Activated naive CD4-positive, alpha-beta T cell treated with anti-CD3 and anti-CD28 coated beads, Interleukin-2, amount 50 U/mL, for 24 hours (primary cell): Measurements from ENCODE around the gene PTPRD.

Experiments used
- H3K27ac Mint-ChIP-seq: one replicate; pipeline ENCODE4 v1.8.0; 2021; ENCODE audit warnings: mild to moderate bottlenecking, mixed read lengths
- H3K27me3 Mint-ChIP-seq: one replicate; pipeline ENCODE4 v1.8.0; 2021; ENCODE audit warnings: mixed read lengths
- H3K36me3 Mint-ChIP-seq: one replicate; pipeline ENCODE4 v1.8.0; 2021; ENCODE audit warnings: mixed read lengths
- H3K4me1 Mint-ChIP-seq: one replicate; pipeline ENCODE4 v1.8.0; 2021; ENCODE audit warnings: mixed read lengths
- H3K4me3 Mint-ChIP-seq: one replicate; pipeline ENCODE4 v1.8.0; 2021; ENCODE audit warnings: mild to moderate bottlenecking, mixed read lengths
- H3K9me3 Mint-ChIP-seq: one replicate; pipeline ENCODE4 v1.8.0; 2021; ENCODE audit warnings: mixed read lengths

The PTPRD gene

DNA sequence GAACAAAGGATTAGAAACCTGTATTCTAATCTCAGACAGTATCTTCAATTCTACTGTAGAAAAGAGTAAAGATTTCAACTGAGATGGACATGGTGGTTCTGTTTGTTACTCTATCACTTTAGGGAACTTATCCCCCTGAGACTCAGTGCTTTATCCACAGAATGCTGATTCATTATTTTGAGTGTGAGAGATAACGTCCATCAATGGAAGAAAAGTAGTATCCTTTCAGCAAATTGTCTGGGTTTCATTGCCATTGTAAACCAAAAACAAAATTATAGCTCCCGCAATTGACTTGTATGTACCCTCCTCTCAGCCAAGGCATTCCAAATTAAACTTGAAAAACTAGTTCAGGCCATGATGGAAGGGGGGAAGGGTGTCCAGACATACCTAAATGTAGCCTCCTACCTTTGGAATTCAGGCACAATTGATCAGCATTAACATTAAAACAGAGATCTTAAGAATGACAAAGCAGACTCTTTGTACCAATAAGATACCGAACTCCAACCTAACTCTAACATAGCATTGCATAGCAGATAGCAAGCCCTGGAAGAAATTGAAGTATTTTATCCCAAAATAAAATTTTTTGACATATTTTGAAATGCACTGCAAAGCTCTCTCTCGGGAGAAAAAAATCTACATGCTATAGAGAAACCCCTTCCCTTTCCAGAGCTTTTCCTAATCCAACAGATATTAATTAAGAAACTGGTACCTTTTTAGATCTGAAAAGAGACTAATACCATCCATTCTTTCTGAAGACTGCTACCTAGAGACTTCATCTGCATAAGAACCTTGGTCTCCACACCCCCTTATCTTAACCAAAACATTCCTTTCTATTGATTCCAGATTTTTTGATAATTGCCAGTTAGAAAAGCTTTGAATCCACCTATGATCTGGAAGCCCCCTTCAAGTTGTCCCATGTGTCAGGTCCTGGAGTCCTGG is 1055.7 kb downstream of the PTPRD start:
- no peaks in the 10 kb centered on the region for H3K27me3 Mint-ChIP-seq
- H3K36me3 Mint-ChIP-seq, result no peaks in the 10 kb centered on the region
- H3K4me1 Mint-ChIP-seq, result no peaks in the 10 kb centered on the region
- H3K9me3 Mint-ChIP-seq, result peaks cover 7% of the 10 kb centered on the region
- H3K27ac Mint-ChIP-seq, result no peak overlapping the region
- no peak overlapping the region for H3K4me3 Mint-ChIP-seq

DNA sequence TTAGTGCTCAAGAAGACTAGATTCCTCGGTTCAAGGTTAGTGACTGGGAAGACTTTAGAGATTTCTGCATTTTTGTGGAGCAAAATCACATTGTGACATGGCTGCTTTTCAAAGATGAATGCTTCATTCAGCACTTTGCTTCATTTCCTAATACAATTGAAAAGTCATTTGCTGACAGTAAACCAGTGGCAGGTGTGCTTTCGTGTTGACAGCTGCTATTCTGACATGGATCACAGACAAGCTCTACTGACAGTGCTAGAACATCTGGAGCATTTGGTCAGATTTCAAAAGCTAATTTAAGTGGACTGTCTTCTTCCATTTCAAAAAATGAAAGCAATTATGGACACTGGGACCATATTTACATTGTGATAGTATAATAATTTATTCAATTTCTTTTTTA is 1060.1 kb downstream of the PTPRD start:
- Mint-ChIP-seq H3K9me3 (no peaks in the 10 kb centered on the region), H3K36me3 (no peaks in the 10 kb centered on the region), H3K4me1 (no peaks in the 10 kb centered on the region), H3K27ac (no peak overlapping the region), H3K4me3 (no peak overlapping the region), H3K27me3 (no peaks in the 10 kb centered on the region)

DNA sequence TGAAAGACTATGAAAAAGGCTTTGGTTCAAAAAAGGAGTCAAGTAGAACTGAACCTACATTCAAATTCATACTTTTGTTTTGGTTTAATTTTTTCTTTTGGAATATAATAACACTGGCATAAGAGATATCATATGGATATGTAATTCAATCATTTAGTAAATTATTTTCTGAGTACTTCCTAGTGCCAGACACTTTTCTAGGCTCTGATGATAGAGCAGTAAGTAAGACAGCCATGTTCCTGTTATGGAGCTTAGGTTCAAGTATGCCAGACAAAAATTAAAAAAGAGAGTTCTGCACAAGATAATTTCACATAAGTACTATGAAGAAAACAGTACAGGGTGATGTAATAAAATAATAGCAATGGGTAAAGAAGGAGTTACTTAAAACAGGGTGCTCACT is 1074.0 kb downstream of the PTPRD start:
- Mint-ChIP-seq H3K4me1 (no peaks in the 10 kb centered on the region), H3K27ac (no peak overlapping the region), H3K27me3 (no peaks in the 10 kb centered on the region), H3K36me3 (no peaks in the 10 kb centered on the region), H3K9me3 (peaks cover 7% of the 10 kb centered on the region), H3K4me3 (no peak overlapping the region)

DNA sequence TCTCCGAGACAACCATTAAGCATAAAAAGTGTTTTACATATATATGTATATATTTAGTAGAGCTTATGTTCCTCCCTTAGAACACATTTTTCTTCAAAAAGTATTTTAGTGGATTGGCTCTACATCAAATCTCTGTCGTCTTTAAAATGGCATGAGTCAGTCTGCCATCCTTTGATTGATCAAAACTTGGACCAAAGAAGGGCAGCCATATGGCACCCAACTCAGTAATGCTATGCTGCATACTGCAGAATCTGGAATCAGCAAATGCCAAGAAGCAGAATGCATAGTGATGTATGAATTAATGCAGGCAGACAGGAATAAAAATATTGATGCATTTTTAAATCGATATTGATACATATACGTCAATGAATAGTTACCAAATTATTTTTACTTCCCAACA is 1074.4 kb downstream of the PTPRD start:
- Mint-ChIP-seq H3K4me3 (no peak overlapping the region), H3K9me3 (peaks cover 7% of the 10 kb centered on the region), H3K27me3 (no peaks in the 10 kb centered on the region), H3K36me3 (no peaks in the 10 kb centered on the region), H3K4me1 (no peaks in the 10 kb centered on the region), H3K27ac (no peak overlapping the region)

DNA sequence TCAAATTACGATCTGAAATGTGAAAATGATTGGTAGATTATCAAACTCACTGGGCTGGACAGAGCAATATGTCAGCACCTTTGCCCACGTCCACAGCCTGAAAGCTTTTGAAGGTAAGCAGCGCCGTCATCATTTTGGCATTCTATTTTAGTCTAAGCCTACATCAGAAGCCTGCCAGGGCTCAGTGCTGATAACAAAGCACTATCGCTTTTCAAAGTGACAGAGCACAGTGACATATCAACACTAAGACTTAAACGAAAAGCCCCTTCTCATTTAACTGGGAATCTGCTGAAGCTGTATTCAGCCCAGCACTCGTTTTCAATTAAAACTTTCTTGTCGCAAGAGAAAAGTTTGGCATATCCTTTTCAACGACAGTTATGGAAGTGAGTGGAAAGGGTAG is 1076.3 kb downstream of the PTPRD start:
- H3K27me3 Mint-ChIP-seq, result no peaks in the 10 kb centered on the region
- no peak overlapping the region for H3K27ac Mint-ChIP-seq
- H3K9me3 Mint-ChIP-seq, result peaks cover 2% of the 10 kb centered on the region
- H3K4me3 Mint-ChIP-seq, result no peak overlapping the region
- H3K4me1 Mint-ChIP-seq, result no peaks in the 10 kb centered on the region
- H3K36me3 Mint-ChIP-seq, result no peaks in the 10 kb centered on the region

DNA sequence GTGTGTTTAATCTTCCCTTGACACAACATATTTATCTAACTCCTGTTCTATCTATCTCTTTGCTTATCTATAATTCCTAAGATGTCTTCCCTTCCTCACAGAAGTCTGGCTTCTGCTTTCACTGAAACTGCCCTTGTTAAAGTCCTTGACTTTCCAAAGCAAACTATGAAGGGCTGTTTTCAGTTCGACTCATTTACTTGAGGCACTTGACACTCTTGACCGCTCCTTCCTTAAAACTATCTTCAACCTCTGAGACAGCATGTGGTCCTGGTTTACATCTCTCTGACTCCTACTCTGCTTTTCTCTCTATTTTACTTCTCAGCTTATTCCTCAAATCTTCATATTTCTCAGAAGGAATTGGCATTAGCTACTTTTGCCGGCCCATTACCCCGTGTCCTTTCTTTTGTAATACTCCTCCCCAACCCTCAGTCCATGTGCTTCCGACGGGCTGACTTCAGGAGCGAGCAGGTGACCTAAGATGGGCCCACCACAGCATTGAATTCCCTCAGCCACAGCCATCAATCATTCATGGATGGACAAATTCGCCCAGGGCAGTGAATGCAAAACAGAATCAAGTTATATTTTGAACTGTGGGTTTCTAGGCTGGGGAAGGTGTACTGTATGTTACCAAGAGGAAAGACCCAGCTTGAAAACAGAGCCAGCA is 1089.2 kb downstream of the PTPRD start:
- Mint-ChIP-seq H3K4me1 (no peaks in the 10 kb centered on the region), H3K27me3 (no peaks in the 10 kb centered on the region), H3K4me3 (no peak overlapping the region), H3K9me3 (peaks cover 4% of the 10 kb centered on the region), H3K27ac (no peak overlapping the region), H3K36me3 (no peaks in the 10 kb centered on the region)

DNA sequence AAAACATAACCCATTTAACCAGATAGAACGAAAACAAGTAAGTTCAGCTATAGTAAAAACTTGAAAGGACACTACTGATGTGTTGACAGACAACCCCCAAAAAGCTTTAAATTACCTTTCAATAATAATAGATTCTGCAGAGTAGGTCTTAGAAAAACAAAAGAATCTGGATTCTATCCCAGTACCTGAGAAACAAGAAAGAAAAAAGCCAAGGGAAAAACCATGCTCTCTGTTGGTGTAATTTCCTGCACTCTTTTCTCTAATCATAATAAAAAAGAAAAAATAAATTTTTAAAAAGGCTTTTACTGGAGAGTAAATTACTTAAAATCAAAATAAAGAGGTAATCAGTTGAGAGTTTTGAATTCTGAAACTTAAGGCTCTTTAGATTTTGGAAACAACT is 1090.4 kb downstream of the PTPRD start:
- Mint-ChIP-seq H3K4me1 (no peaks in the 10 kb centered on the region), H3K9me3 (peaks cover 4% of the 10 kb centered on the region), H3K4me3 (no peak overlapping the region), H3K27me3 (no peaks in the 10 kb centered on the region), H3K27ac (no peak overlapping the region), H3K36me3 (no peaks in the 10 kb centered on the region)

DNA sequence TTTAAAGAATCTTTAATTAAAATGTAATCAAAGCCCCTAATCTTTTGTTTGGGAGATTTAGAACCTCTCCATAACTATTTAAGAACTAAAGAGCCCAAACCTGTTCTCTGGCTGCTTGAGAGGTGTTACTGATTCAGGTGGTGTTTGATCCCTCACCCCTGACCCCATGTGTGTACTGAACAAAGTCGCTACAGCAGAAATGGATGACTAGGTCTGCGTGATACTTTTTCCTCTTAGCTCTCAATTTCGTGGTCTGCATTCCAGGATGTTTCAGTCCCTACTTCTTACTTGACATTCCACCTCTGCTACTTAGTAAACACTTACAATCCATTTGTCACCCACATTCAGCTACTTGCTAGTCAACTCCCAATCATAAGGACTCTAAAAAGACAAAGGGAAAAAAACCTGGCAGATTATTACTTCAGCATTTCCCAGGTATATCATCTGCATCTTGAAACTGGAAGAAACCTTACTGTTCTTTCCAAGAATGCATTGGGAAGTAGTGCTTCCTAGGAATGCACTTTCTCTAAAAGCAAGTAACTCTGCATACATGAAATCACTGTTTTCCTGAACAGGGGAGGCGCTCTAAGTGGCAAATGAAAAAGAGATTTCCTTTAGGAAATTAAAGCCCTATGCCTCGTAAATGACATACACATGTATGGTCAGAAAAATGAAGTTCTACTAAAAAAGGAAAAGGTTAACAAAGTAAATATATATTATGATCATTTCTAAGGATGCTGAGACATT is 1091.6 kb downstream of the PTPRD start:
- H3K4me3 Mint-ChIP-seq, result no peak overlapping the region
- H3K9me3 Mint-ChIP-seq, result peaks cover 4% of the 10 kb centered on the region
- H3K27me3 Mint-ChIP-seq, result no peaks in the 10 kb centered on the region
- no peak overlapping the region for H3K27ac Mint-ChIP-seq
- no peaks in the 10 kb centered on the region for H3K36me3 Mint-ChIP-seq
- H3K4me1 Mint-ChIP-seq, result no peaks in the 10 kb centered on the region

DNA sequence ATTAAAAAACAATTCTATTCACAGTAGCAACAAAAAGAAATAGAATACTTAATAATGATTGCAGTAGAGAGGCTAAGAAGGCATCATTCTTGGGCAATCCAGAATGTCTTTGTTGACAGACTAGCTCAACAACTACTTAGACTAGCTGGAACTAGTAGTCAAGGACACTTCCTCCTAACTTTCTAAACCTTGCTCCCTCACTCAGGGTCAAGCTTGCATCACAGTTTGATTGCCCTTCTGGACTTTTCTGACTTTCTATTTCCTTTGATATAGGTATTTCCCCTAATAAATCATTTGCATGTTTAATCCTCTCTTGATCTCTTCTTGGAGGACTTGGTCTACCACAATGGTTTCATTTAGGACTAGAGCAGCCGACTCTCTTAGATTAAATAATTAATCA is 1107.9 kb downstream of the PTPRD start:
- Mint-ChIP-seq H3K4me3 (no peak overlapping the region), H3K9me3 (peaks cover 5% of the 10 kb centered on the region), H3K27ac (no peak overlapping the region), H3K27me3 (no peaks in the 10 kb centered on the region), H3K36me3 (no peaks in the 10 kb centered on the region), H3K4me1 (no peaks in the 10 kb centered on the region)

DNA sequence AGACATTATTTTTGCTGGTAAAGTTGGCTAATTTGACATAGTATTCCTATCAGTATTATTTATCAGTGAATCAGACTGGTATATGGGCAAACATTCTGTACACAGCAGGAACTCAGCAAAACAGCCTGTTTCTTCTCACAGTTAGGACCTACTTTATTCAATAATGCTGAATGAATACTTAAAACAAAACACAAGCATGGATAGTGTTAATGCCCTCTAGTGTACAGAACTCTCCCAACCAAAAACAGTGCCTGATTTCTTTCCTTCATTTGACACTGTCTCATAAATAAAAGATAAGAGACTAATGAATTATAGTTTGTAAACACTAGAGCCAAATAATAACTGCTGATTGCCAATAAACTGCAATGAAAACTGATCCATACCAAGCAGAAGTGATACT is 1113.3 kb downstream of the PTPRD start:
- Mint-ChIP-seq H3K4me3 (no peak overlapping the region), H3K27ac (no peak overlapping the region), H3K36me3 (no peaks in the 10 kb centered on the region), H3K27me3 (no peaks in the 10 kb centered on the region), H3K4me1 (no peaks in the 10 kb centered on the region), H3K9me3 (peaks cover 5% of the 10 kb centered on the region)

DNA sequence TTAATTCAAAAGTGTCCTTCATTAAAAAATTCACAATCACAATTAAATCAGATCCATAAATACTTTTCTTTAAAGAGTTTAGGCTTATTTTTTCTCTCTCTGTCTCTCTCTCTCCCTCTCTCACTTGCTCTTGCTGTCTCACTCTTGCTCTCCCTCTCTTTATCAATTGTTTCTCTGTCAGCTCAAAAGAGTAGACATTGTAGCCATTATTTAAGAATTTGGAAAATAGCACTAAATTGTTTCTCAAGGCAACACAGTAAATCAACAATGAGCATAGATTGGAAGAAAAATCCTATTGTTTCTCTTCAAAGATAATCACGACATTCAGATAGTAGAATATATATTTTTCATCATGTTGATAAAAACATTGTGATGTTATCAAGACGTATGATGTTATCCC is 1114.0 kb downstream of the PTPRD start:
- Mint-ChIP-seq H3K36me3 (no peaks in the 10 kb centered on the region), H3K4me3 (no peak overlapping the region), H3K27me3 (no peaks in the 10 kb centered on the region), H3K27ac (no peak overlapping the region), H3K9me3 (peaks cover 6% of the 10 kb centered on the region), H3K4me1 (no peaks in the 10 kb centered on the region)

DNA sequence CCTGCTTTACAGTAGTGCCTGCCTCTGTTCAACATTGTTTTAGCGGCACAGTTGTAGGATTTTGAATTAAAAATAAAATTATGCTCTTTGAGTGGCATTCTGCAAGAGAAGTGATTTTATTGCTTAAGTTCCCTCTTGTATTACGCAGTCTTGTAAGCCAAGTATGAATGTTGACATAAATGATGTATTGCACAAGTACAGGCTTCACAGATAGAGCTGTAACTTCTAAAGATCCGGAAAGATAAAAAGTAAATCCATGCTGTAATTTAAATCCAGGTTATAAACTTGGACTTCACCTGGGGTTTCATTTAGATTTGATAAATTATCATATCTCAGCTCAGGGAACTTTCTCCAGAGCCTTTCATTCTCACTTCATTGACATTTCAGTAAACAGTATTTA is 1114.7 kb downstream of the PTPRD start:
- Mint-ChIP-seq H3K27ac (no peak overlapping the region), H3K9me3 (peaks cover 6% of the 10 kb centered on the region), H3K4me3 (no peak overlapping the region), H3K36me3 (no peaks in the 10 kb centered on the region), H3K4me1 (no peaks in the 10 kb centered on the region), H3K27me3 (no peaks in the 10 kb centered on the region)

DNA sequence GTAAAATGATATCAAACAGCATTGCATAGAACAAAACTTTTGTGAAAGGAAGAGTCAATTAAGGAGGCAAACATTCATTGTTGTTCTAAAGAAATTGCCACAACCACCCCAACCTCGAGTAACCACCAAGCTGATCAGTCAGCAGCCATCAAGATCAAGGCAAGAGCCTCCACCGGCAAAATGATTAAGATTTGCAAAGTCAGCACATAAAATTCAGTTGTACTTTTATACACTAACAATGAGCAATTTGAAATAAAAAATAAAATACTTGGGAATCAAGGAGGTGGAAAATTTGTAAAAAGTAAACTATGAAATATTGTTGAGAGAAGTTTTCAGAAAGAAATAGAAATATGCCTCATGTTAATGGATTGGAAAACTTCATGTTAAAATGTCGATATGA is 1118.5 kb downstream of the PTPRD start:
- Mint-ChIP-seq H3K36me3 (no peaks in the 10 kb centered on the region), H3K4me3 (no peak overlapping the region), H3K27ac (no peak overlapping the region), H3K4me1 (no peaks in the 10 kb centered on the region), H3K9me3 (peaks cover 9% of the 10 kb centered on the region), H3K27me3 (no peaks in the 10 kb centered on the region)

DNA sequence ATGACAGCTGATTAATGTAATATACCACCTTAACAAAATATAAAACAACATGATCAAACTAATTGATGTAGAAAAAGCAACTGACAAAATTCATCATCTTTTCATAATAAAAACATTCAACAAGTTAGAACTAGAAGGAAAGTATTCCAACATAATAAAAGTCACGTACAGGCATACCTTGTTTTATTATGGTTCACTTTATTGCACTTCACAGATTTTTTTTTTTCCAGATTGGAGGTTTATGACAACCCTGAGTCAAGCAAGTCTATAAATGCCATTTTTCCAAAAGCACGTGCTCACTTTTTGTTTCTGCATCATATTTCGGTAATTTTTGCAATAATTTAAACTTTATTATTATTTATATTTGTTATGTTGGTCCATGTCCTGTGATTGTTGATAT is 1120.3 kb downstream of the PTPRD start:
- H3K4me1 Mint-ChIP-seq, result no peaks in the 10 kb centered on the region
- no peaks in the 10 kb centered on the region for H3K36me3 Mint-ChIP-seq
- no peaks in the 10 kb centered on the region for H3K27me3 Mint-ChIP-seq
- no peak overlapping the region for H3K27ac Mint-ChIP-seq
- peaks cover 14% of the 10 kb centered on the region for H3K9me3 Mint-ChIP-seq
- no peak overlapping the region for H3K4me3 Mint-ChIP-seq

DNA sequence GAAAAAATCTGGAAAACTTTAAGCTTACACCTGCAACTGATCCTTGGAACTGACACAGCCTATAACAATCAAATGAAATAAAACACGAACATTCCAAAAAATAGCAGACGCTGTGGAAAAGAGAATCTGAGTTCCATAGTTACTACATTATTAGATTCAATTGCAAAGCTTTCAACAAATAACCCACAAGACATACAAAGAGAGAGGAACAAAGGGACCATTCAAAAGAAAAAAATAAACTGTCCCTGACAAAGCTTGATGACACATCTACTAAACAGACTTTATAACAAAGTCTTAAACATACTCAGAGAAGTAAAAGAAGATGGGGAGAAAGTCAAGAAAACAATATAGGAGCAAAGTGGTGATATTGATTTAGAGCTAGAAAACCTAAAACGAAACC is 1123.6 kb downstream of the PTPRD start:
- Mint-ChIP-seq H3K36me3 (no peaks in the 10 kb centered on the region), H3K27ac (no peak overlapping the region), H3K4me3 (no peak overlapping the region), H3K4me1 (no peaks in the 10 kb centered on the region), H3K27me3 (no peaks in the 10 kb centered on the region), H3K9me3 (peaks cover 14% of the 10 kb centered on the region)

DNA sequence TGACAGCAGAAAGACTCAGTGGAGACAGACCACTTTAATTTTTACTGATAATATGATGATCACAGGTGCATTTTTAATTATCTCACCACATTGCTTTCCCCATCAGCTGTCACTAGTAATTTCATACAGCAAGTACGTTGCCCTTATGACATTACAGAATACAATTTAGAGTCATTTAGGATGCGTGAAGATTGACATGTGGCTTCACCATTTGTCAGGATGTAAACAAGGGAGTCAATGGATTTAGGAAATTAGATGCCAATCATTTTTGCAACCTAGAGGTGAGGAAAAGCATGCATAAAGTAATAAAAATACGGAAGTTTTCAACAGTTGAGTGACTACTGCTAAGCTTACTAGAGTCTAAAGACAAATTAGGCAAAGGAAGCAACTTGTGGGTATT is 1129.6 kb downstream of the PTPRD start:
- Mint-ChIP-seq H3K4me1 (no peaks in the 10 kb centered on the region), H3K4me3 (no peak overlapping the region), H3K36me3 (no peaks in the 10 kb centered on the region), H3K27ac (no peak overlapping the region), H3K9me3 (peaks cover 6% of the 10 kb centered on the region), H3K27me3 (no peaks in the 10 kb centered on the region)
